ENCODE data around the gene ACBD4. TPM values are rescaled to one million over a fixed set of nuclear protein-coding genes. Genes with fewer than 3 reads are reported as not detected.
A peak's percentile ranks its signal among the peaks of the same experiment; 100 is the strongest.

The ACBD4 gene
- polyA plus RNA-seq, 1 of the 3 experiments (the other 2 are of a cell fraction) = 15.8 TPM

GRCh38 chr17:45149669-45150664, 14.5 kb downstream of the ACBD4 start:
- ChIA-PET POLR2A (interaction anchor here (0.5 to 6.1 kb wide), 11 partner anchors 10 to 388 kb away, joined by 3 to 210 read pairs (median 5); partner anchors contain the start of genes ACBD4, HEXIM2 and PLCD3), CTCF (interaction anchor here (0.7 to 10.6 kb wide), 39 partner anchors 9 to 370 kb away, joined by 3 to 209 read pairs (median 4); partner anchors contain the start of genes ACBD4, HEXIM2, MAP3K14 and PLCD3)
- H3K9me3 ChIP-seq = no peaks in the 10 kb centered on the region
- peaks cover 17 to 25% of the 10 kb centered on the region in 2 experiments; a peak in 3 of 4 replicates for H3K4me1 ChIP-seq (ENCODE audit: control insufficient read depth in 1 of 2, insufficient read depth in 2 of 2, low read depth in 1 of 2, low read length in 1 of 2)
- peaks cover 28% of the 10 kb centered on the region for H4K20me1 ChIP-seq (ENCODE audit: insufficient read depth)
- peaks cover 71% of the 10 kb centered on the region for H3K79me2 ChIP-seq (ENCODE audit: insufficient read depth)
- H3K27ac ChIP-seq (ENCODE audit: low read depth in 2 of 2, low read length in 1 of 2) = peak overlapping the region; percentile 81 to 94
- H3K9ac ChIP-seq = peak overlapping the region; percentile 82
- H3K9me2 ChIP-seq = no peaks in the 10 kb centered on the region
- H3F3A ChIP-seq (replicated peaks; ENCODE audit: insufficient read depth) = peaks cover 56% of the 10 kb centered on the region
- peak; percentile 44 for DNase-seq
- WGBS (ENCODE audit: low lambda C conversion rate) = 2% methylated on average over 32 of the region's 56 CpGs
- peak overlapping the region; percentile 85 to 99 for H3K4me3 ChIP-seq (ENCODE audit: low read depth in 2 of 2, low read length in 1 of 2)
- TF ChIP-seq ELF1 (IDR thresholded peaks at IDR 0.05) (0 out of 2 replicates have a peak, but pooled peaks have one; percentile 6), GABPA (IDR thresholded peaks at IDR 0.05; ENCODE audit: low read depth) (no peak), POLR2AphosphoS5 (IDR thresholded peaks at IDR 0.05; ENCODE audit: low read depth, low read length) (peak; percentile 11; the same call in 1 of the 2 replicates), EZH2phosphoT487 (IDR thresholded peaks at IDR 0.05; ENCODE audit: borderline replicate concordance, low read depth) (no peak), TAF1 (IDR thresholded peaks at IDR 0.05; ENCODE audit: borderline replicate concordance, low read depth, low read length) (0 out of 2 replicates have a peak, but pooled peaks have one; percentile 9), NRF1 (IDR thresholded peaks at IDR 0.05; ENCODE audit: low read depth, low read length) (peak; percentile 34; the same call in 1 of the 2 replicates), MEF2A (IDR thresholded peaks at IDR 0.05; ENCODE audit: borderline replicate concordance, low read depth) (0 out of 2 replicates have a peak, but pooled peaks have one; percentile 21), ZBTB33 (IDR thresholded peaks at IDR 0.05; ENCODE audit: borderline replicate concordance, low read depth) (peak; percentile 19; the same call in 1 of the 2 replicates), YY1 (IDR thresholded peaks at IDR 0.05; ENCODE audit: low read depth) (0 out of 2 replicates have a peak, but pooled peaks have one; percentile 27), SIN3A (IDR thresholded peaks at IDR 0.05; ENCODE audit: borderline replicate concordance, low read depth, low read length) (0 out of 2 replicates have a peak, but pooled peaks have one; percentile 46), TCF12 (IDR thresholded peaks at IDR 0.05) (no peak), MXI1 (IDR thresholded peaks at IDR 0.05; ENCODE audit: low read depth, low read length) (0 out of 2 replicates have a peak, but pooled peaks have one; percentile 22)
- peak overlapping the region; percentile 98 for H3K4me2 ChIP-seq
- no peak overlapping the region for H2AFZ ChIP-seq (ENCODE audit: low read depth)
- peaks cover 0 to 15% of the 10 kb centered on the region in 2 experiments for H3K36me3 ChIP-seq (replicated peaks in 1 of 2; ENCODE audit: control insufficient read depth in 1 of 2, insufficient read depth in 2 of 2, low read length in 1 of 2)
- H3K27me3 ChIP-seq (ENCODE audit: insufficient read depth) = no peaks in the 10 kb centered on the region

All from SK-N-SH (cell line).